Body of pancreas (tissue), 4 donors: ENCODE measurements around the gene FMNL2. TPM values are rescaled to one million over a fixed set of nuclear protein-coding genes. Genes with fewer than 3 reads are reported as not detected.

Experiments
- ATAC-seq: fragments of 150-250 bp; one replicate; pipeline ENCODE4 v1.9.1; 2016
- DNase-seq, 4 donors: peaks; one replicate each; pipeline ENCODE4 v3.0.0-alpha.2; 2019
- H3K27ac ChIP-seq, 4 donors: fragments of 200-600 bp; sonication (generic); 1 replicate in 3 of 4; 2 replicates in 1 of 4; pipeline versions ENCODE4 v1.5.1 to v1.6.1; 2016 to 2019; ENCODE audit warnings: mild to moderate bottlenecking in 1 of 4, mixed read lengths in 1 of 4, moderate library complexity in 1 of 4
- H3K27me3 ChIP-seq, 2 donors: fragments of 200-600 bp; sonication (generic); one replicate each; pipeline ENCODE4 v1.6.0; 2016; ENCODE audit warnings: mild to moderate bottlenecking in 1 of 2
- H3K36me3 ChIP-seq, 2 donors: fragments of 200-600 bp; sonication (generic); replicated peaks in 1 of 2; 2 replicates each; pipeline ENCODE4 v1.5.1; 2016; ENCODE audit warnings: low read depth in 2 of 2; ENCODE audit not compliant: insufficient read depth in 1 of 2
- H3K4me1 ChIP-seq: fragments of 200-600 bp; sonication (generic); one replicate; pipeline ENCODE4 v1.6.0; 2016
- H3K4me3 ChIP-seq, 2 donors: fragments of 200-600 bp; sonication (generic); 1 replicate in 1 of 2; 2 replicates in 1 of 2; pipeline ENCODE4 v1.5.1; 2016 to 2019
- H3K9me3 ChIP-seq, 3 donors: fragments of 200-600 bp; sonication (generic); 1 replicate in 2 of 3; 2 replicates in 1 of 3; pipeline ENCODE4 v1.5.1; 2016
- CTCF ChIP-seq, 7 experiments: fragments of 450-650 bp in 4 of 7; fragments of 200-600 bp in 3 of 7; sonication (generic) in 3 of 7; IDR thresholded peaks; one replicate each; pipeline ENCODE4 v1.5.1; 2016 to 2019; ENCODE audit warnings: antibody characterized with exemption in 7 of 7
- POLR2A ChIP-seq, 3 donors: fragments of 450-650 bp; IDR thresholded peaks; one replicate each; pipeline ENCODE4 v1.6.1; 2016; ENCODE audit warnings: antibody characterized with exemption in 3 of 3, mild to moderate bottlenecking in 2 of 3
- WGBS, 2 donors: methylation state at CpG; one replicate each; pipeline ENCODE4 v1.1.5; 2017; 5-methylcytosine and 5-hydroxymethylcytosine counted together
- intact Hi-C: fragments of 100-400 bp; cut with DNase I; formaldehyde crosslinking; loops from one replicate; pipeline ENCODE4 v1.15.1; 2023
- total RNA-seq, 2 donors: library from RNA; depleted of rRNA; stranded (reverse); fragments of >200 nt; gene quantifications; one replicate each; pipeline ENCODE4 v1.1.0, GENCODE V29; 2016

Gene FMNL2
- total RNA-seq, 2 donors from 2014 or later, result 13.5 to 44.4 TPM

GRCh38 chr2:152380261-152381055 is 45.5 kb downstream of the FMNL2 start:
- ATAC-seq (no peak), DNase-seq (no peak)
- Histone ChIP-seq H3K9me3 (no peaks in the 10 kb centered on the region), H3K27me3 (no peaks in the 10 kb centered on the region), H3K36me3 (no peaks in the 10 kb centered on the region), H3K4me1 (peaks cover 19% of the 10 kb centered on the region), H3K27ac (no peak overlapping the region), H3K4me3 (no peak overlapping the region)
- intact Hi-C loops, result no loop called here
- TF ChIP-seq POLR2A (IDR thresholded peaks at IDR 0.05), result no peak
- no peak for TF ChIP-seq CTCF (IDR thresholded peaks at IDR 0.05)
- WGBS, 2 donors, result 73 to 76% methylated on average over 5 of the region's 5 CpGs

- H3K4me3 ChIP-seq, result no peak overlapping the region
- TF ChIP-seq CTCF (IDR thresholded peaks at IDR 0.05) (no peak), POLR2A (IDR thresholded peaks at IDR 0.05) (no peak)
- intact Hi-C loops, result no loop called here
- H3K36me3 ChIP-seq, result no peaks in the 10 kb centered on the region
- no peaks in the 10 kb centered on the region for H3K9me3 ChIP-seq
- H3K27me3 ChIP-seq, result no peaks in the 10 kb centered on the region
- no peak for ATAC-seq
- DNase-seq, result no peak
- H3K4me1 ChIP-seq, result no peaks in the 10 kb centered on the region
- no peak overlapping the region for H3K27ac ChIP-seq
Measured at GRCh38 chr2:152383702-152384101, 48.7 kb downstream of the FMNL2 start.

GRCh38 chr2:152384992-152385391 is 50.0 kb downstream of the FMNL2 start:
- Histone ChIP-seq H3K36me3 (no peaks in the 10 kb centered on the region), H3K4me3 (no peak overlapping the region), H3K9me3 (no peaks in the 10 kb centered on the region), H3K27me3 (no peaks in the 10 kb centered on the region), H3K4me1 (no peaks in the 10 kb centered on the region), H3K27ac (no peak overlapping the region)
- intact Hi-C loops, result no loop called here
- 87 to 90% methylated on average over 3 of the region's 3 CpGs for WGBS, 2 donors
- TF ChIP-seq POLR2A (IDR thresholded peaks at IDR 0.05), result no peak
- TF ChIP-seq CTCF (IDR thresholded peaks at IDR 0.05), result no peak
- DNase-seq, result no peak
- ATAC-seq, result no peak

DNA sequence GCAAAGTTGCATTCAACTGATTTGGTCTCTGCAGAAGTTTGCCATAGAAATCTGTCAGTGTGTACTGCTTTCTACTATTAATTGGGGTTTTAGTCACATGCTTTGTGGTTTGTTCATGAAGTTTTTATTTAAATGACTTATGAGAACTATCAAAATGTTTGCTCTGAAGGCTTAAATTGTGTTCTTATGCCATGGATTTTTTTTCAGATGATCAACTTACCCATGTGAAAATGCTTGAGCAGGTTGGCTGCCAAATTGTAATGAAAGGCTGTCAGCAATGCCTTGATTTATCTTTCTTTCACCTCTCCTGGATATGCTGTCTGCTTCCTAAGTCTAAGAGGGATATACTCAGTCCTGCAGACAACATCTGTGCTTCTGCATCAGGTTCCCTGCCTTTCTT is 50.7 kb downstream of the FMNL2 start:
- no peaks in the 10 kb centered on the region for H3K36me3 ChIP-seq
- H3K27me3 ChIP-seq, result no peaks in the 10 kb centered on the region
- no peak for ATAC-seq
- TF ChIP-seq POLR2A (IDR thresholded peaks at IDR 0.05) (no peak), CTCF (IDR thresholded peaks at IDR 0.05) (no peak)
- no peak for DNase-seq
- H3K9me3 ChIP-seq, result no peaks in the 10 kb centered on the region
- H3K4me1 ChIP-seq, result no peaks in the 10 kb centered on the region
- H3K27ac ChIP-seq, result no peak overlapping the region
- no peak overlapping the region for H3K4me3 ChIP-seq
- intact Hi-C loops, result no loop called here

DNA sequence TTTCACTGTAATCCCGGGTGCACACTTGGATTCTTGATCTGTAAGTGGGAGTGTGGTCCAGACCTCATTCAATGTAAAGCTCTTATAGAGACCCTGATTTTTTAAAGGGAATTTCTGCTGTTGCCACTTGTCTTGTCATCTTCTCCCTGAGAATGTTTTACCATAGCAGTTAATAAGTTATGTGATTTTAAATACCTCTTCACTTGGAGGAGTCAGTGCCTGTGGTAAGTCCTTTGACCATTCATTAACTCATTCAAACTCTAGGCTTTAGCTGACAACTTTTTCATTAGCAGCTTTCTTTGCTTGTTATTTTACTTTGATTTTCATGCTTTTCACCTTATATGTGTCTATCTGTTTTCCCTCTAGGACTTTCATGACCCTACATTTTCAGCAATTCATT is 51.3 kb downstream of the FMNL2 start:
- Histone ChIP-seq H3K27ac (no peak overlapping the region), H3K4me3 (no peak overlapping the region), H3K4me1 (no peaks in the 10 kb centered on the region), H3K27me3 (no peaks in the 10 kb centered on the region), H3K9me3 (no peaks in the 10 kb centered on the region), H3K36me3 (no peaks in the 10 kb centered on the region)
- 82 to 91% methylated on average over 1 of the region's 1 CpG for WGBS, 2 donors
- DNase-seq, result no peak
- no peak for ATAC-seq
- TF ChIP-seq CTCF (IDR thresholded peaks at IDR 0.05) (no peak), POLR2A (IDR thresholded peaks at IDR 0.05) (no peak)
- intact Hi-C loops, result no loop called here
